Neural progenitor cell (in vitro differentiated cells): ENCODE data around the gene MYRIP. TPM values are rescaled to one million over a fixed set of nuclear protein-coding genes. Genes with fewer than 3 reads are reported as not detected.

Experiments
- DNase-seq: peaks from one replicate; pipeline ENCODE4 v3.0.0-alpha.2; 2016; ENCODE audit warnings: low spot score
- H2AFZ ChIP-seq: fragments of 200-600 bp; sonication (generic); replicated peaks from 2 replicates; pipeline ENCODE4 v1.6.1; 2016; ENCODE audit warnings: antibody characterized with exemption
- H3F3A ChIP-seq: fragments of 200-600 bp; sonication (generic); 2 replicates; pipeline ENCODE4 v1.6.1; 2016; ENCODE audit warnings: antibody characterized with exemption, low read depth
- H3K27ac ChIP-seq: fragments of 200-600 bp; sonication (generic); 2 replicates; pipeline ENCODE4 v1.5.1; 2016; ENCODE audit warnings: mild to moderate bottlenecking
- H3K27me3 ChIP-seq: fragments of 200-600 bp; sonication (generic); 2 replicates; pipeline ENCODE4 v1.6.1; 2016; ENCODE audit warnings: mild to moderate bottlenecking, moderate library complexity
- H3K36me3 ChIP-seq: fragments of 200-600 bp; sonication (generic); 2 replicates; pipeline ENCODE4 v1.5.1; 2016
- H3K4me1 ChIP-seq: fragments of 200-600 bp; sonication (generic); 2 replicates; pipeline ENCODE4 v1.6.1; 2016; ENCODE audit warnings: mixed run types
- H3K4me2 ChIP-seq: fragments of 200-600 bp; sonication (generic); 2 replicates; pipeline ENCODE4 v1.6.1; 2016
- H3K4me3 ChIP-seq: fragments of 200-600 bp; sonication (generic); 2 replicates; pipeline ENCODE4 v1.5.1; 2016
- H3K79me2 ChIP-seq: fragments of 200-600 bp; sonication (generic); 2 replicates; pipeline ENCODE4 v1.6.1; 2016; ENCODE audit warnings: low read depth
- H3K9ac ChIP-seq: fragments of 200-600 bp; sonication (generic); 2 replicates; pipeline ENCODE4 v1.6.1; 2016
- H3K9me3 ChIP-seq: fragments of 200-600 bp; sonication (generic); 2 replicates; pipeline ENCODE4 v1.5.1; 2016; ENCODE audit warnings: low read depth
- H4K20me1 ChIP-seq: fragments of 200-600 bp; sonication (generic); 2 replicates; pipeline ENCODE4 v1.6.1; 2016; ENCODE audit warnings: low read depth
- H3K27ac Mint-ChIP-seq: 3 replicates; pipeline ENCODE4 v1.8.0; 2021; ENCODE audit warnings: mixed read lengths
- H3K27me3 Mint-ChIP-seq: 2 replicates; pipeline ENCODE4 v1.8.0; 2022; ENCODE audit warnings: low read depth, mild to moderate bottlenecking, inconsistent platforms, moderate library complexity, mixed read lengths; ENCODE audit not compliant: insufficient read depth
- H3K36me3 Mint-ChIP-seq: 3 replicates; pipeline ENCODE4 v1.8.0; 2021; ENCODE audit warnings: mixed read lengths
- H3K4me1 Mint-ChIP-seq: 3 replicates; pipeline ENCODE4 v1.8.0; 2021; ENCODE audit warnings: mixed read lengths
- H3K4me3 Mint-ChIP-seq: 3 replicates; pipeline ENCODE4 v1.8.0; 2021; ENCODE audit warnings: mild to moderate bottlenecking, moderate library complexity, mixed read lengths
- H3K9me3 Mint-ChIP-seq: 3 replicates; pipeline ENCODE4 v1.8.0; 2020; ENCODE audit warnings: mixed read lengths
- EZH2 ChIP-seq: fragments of 200-600 bp; sonication (generic); IDR thresholded peaks from 2 replicates; pipeline ENCODE4 v1.6.1; 2017; ENCODE audit warnings: antibody characterized with exemption, mild to moderate bottlenecking, moderate library complexity
- EZH2phosphoT487 ChIP-seq: fragments of 200-600 bp; sonication (generic); IDR thresholded peaks from 2 replicates; pipeline ENCODE4 v1.6.1; 2017; ENCODE audit warnings: antibody characterized with exemption
- total RNA-seq: library from RNA; depleted of rRNA; stranded (reverse); fragments of >200 nt; gene quantifications from 2 replicates; pipeline ENCODE4 v1.2.3, GENCODE V29; 2015; ENCODE audit warnings: low replicate concordance
- TF ChIP-seq, protein P1 (sequence below): fragments of 200-600 bp; sonication (generic); IDR thresholded peaks from 2 replicates; pipeline ENCODE4 v1.5.1; 2017; ENCODE audit warnings: antibody characterized with exemption, mild to moderate bottlenecking

MYRIP gene
- total RNA-seq, 1 donor from 2014 or later: 0.62 TPM

DNA sequence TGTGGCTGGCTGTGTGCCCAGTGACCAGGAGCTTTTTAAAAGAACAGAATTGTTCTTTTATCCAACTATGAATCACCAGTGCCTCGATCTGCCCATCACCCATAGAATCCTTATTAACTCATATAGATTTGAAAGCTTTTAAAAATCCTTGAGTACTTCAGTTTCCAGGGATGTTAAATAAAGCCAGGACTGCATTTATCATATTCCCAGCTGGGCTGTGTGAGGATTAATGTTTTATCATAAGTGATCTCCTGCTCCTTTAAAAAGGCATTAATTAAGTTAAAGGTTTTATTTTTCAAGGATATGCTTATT is 234.0 kb downstream of the MYRIP start:
- Mint-ChIP-seq H3K27me3 (no peaks in the 10 kb centered on the region), H3K27ac (no peak overlapping the region), H3K9me3 (no peaks in the 10 kb centered on the region), H3K4me3 (no peak overlapping the region), H3K36me3 (no peaks in the 10 kb centered on the region), H3K4me1 (no peaks in the 10 kb centered on the region)
- TF ChIP-seq EZH2 (no peak), EZH2phosphoT487 (no peak)
- TF ChIP-seq, protein P1, sequence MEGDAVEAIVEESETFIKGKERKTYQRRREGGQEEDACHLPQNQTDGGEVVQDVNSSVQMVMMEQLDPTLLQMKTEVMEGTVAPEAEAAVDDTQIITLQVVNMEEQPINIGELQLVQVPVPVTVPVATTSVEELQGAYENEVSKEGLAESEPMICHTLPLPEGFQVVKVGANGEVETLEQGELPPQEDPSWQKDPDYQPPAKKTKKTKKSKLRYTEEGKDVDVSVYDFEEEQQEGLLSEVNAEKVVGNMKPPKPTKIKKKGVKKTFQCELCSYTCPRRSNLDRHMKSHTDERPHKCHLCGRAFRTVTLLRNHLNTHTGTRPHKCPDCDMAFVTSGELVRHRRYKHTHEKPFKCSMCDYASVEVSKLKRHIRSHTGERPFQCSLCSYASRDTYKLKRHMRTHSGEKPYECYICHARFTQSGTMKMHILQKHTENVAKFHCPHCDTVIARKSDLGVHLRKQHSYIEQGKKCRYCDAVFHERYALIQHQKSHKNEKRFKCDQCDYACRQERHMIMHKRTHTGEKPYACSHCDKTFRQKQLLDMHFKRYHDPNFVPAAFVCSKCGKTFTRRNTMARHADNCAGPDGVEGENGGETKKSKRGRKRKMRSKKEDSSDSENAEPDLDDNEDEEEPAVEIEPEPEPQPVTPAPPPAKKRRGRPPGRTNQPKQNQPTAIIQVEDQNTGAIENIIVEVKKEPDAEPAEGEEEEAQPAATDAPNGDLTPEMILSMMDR: no peak
- Histone ChIP-seq H3K79me2 (no peaks in the 10 kb centered on the region), H3K36me3 (no peaks in the 10 kb centered on the region), H3K4me3 (no peak overlapping the region), H4K20me1 (no peaks in the 10 kb centered on the region), H3K9me3 (no peaks in the 10 kb centered on the region), H3K9ac (no peak overlapping the region), H3F3A (no peaks in the 10 kb centered on the region), H3K27ac (no peak overlapping the region), H2AFZ (no peak overlapping the region), H3K4me1 (no peaks in the 10 kb centered on the region), H3K4me2 (no peak overlapping the region), H3K27me3 (no peaks in the 10 kb centered on the region)
- DNase-seq: no peak

DNA sequence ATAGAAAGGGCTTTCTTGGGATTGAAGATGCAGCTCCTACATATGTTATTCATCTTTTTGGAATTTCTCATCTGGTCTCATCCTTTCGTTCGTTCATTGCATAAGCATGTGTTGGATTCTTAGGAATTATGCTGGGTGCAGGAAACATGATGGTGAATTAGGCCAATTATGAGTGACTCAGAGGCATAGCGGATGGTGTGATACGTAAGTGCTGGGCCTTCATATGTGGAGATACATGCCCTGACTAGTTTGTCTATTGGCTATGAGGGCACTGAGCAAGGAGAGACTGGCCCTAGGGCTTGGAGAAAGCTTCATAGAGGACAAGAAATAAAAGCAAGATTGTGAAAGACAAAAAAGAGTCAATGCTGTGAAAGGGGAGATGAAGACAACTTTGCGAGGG is 235.1 kb downstream of the MYRIP start:
- Histone ChIP-seq H3K36me3 (no peaks in the 10 kb centered on the region), H3F3A (no peaks in the 10 kb centered on the region), H3K4me2 (no peak overlapping the region), H3K4me1 (no peaks in the 10 kb centered on the region), H3K27me3 (no peaks in the 10 kb centered on the region), H4K20me1 (no peaks in the 10 kb centered on the region), H3K27ac (no peak overlapping the region), H3K9ac (no peak overlapping the region), H2AFZ (no peak overlapping the region), H3K79me2 (no peaks in the 10 kb centered on the region), H3K9me3 (no peaks in the 10 kb centered on the region), H3K4me3 (no peak overlapping the region)
- Mint-ChIP-seq H3K36me3 (no peaks in the 10 kb centered on the region), H3K9me3 (no peaks in the 10 kb centered on the region), H3K27me3 (no peaks in the 10 kb centered on the region), H3K4me1 (no peaks in the 10 kb centered on the region), H3K27ac (no peak overlapping the region), H3K4me3 (no peak overlapping the region)
- TF ChIP-seq, protein P1: no peak
- TF ChIP-seq EZH2 (no peak), EZH2phosphoT487 (no peak)
- no peak for DNase-seq

DNA sequence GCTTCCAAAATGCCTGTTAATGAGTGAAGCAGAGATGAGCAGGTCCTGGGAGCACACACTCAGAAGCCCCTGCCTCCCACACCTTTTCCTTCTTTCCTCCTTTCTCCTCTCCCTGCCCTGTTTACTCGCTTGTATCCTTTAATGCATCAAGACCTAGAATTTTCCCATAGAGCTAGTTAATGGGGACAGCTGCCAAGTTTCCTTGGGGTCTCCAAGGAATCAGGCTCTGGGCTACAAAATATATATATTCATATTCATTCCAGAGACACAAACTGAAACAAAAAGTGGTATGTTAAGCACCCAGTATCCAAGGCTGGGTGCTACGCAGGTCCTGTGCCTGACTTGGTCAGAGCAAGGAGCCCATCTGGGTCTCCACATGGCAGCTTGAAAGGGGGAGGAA is 235.6 kb downstream of the MYRIP start:
- Histone ChIP-seq H4K20me1 (no peaks in the 10 kb centered on the region), H3K36me3 (no peaks in the 10 kb centered on the region), H3K27me3 (no peaks in the 10 kb centered on the region), H3K27ac (no peak overlapping the region), H3K9me3 (no peaks in the 10 kb centered on the region), H3F3A (no peaks in the 10 kb centered on the region), H2AFZ (no peak overlapping the region), H3K4me3 (no peak overlapping the region), H3K9ac (no peak overlapping the region), H3K79me2 (no peaks in the 10 kb centered on the region), H3K4me1 (no peaks in the 10 kb centered on the region), H3K4me2 (no peak overlapping the region)
- TF ChIP-seq EZH2: no peak
- TF ChIP-seq, protein P1: no peak
- no peak for TF ChIP-seq EZH2phosphoT487
- no peaks in the 10 kb centered on the region for H3K9me3 Mint-ChIP-seq
- no peak for DNase-seq
- no peak overlapping the region for H3K4me3 Mint-ChIP-seq
- no peaks in the 10 kb centered on the region for H3K4me1 Mint-ChIP-seq
- H3K36me3 Mint-ChIP-seq: no peaks in the 10 kb centered on the region
- H3K27me3 Mint-ChIP-seq: no peaks in the 10 kb centered on the region
- H3K27ac Mint-ChIP-seq: no peak overlapping the region

DNA sequence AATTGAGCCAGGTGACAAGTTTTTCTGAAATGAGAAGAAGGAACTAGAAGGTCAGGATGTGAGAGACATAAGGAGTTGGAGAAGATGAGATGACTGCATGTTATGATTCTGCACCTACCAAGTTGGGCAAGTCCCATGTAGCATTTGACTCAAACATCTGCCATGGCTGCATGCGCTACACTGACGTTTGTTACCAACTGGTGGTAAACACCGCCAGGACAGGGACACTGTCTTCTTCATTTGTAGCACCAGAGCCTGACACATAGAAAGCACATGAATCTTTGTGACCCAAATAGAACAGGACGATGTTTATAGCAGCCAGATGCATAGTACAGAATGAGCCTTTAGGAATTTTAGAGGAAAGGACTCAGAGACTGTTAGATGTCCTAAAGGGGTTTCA is 236.7 kb downstream of the MYRIP start:
- Histone ChIP-seq H3K9ac (no peak overlapping the region), H3F3A (no peaks in the 10 kb centered on the region), H3K27ac (no peak overlapping the region), H3K9me3 (no peaks in the 10 kb centered on the region), H3K79me2 (no peaks in the 10 kb centered on the region), H3K36me3 (no peaks in the 10 kb centered on the region), H3K4me3 (no peak overlapping the region), H3K4me2 (no peak overlapping the region), H2AFZ (no peak overlapping the region), H3K4me1 (no peaks in the 10 kb centered on the region), H3K27me3 (no peaks in the 10 kb centered on the region), H4K20me1 (no peaks in the 10 kb centered on the region)
- H3K4me1 Mint-ChIP-seq: no peaks in the 10 kb centered on the region
- no peak for DNase-seq
- H3K4me3 Mint-ChIP-seq: no peak overlapping the region
- no peaks in the 10 kb centered on the region for H3K36me3 Mint-ChIP-seq
- TF ChIP-seq EZH2phosphoT487 (no peak), EZH2 (no peak)
- TF ChIP-seq, protein P1: no peak
- H3K27ac Mint-ChIP-seq: no peak overlapping the region
- no peaks in the 10 kb centered on the region for H3K9me3 Mint-ChIP-seq
- H3K27me3 Mint-ChIP-seq: no peaks in the 10 kb centered on the region
